ENCODE measurements around the gene HMG20B. TPM values are rescaled to one million over a fixed set of nuclear protein-coding genes. Genes with fewer than 3 reads are reported as not detected.

The HMG20B gene
- total RNA-seq, 1 experiment from 2014 or later: 109 TPM

DNA sequence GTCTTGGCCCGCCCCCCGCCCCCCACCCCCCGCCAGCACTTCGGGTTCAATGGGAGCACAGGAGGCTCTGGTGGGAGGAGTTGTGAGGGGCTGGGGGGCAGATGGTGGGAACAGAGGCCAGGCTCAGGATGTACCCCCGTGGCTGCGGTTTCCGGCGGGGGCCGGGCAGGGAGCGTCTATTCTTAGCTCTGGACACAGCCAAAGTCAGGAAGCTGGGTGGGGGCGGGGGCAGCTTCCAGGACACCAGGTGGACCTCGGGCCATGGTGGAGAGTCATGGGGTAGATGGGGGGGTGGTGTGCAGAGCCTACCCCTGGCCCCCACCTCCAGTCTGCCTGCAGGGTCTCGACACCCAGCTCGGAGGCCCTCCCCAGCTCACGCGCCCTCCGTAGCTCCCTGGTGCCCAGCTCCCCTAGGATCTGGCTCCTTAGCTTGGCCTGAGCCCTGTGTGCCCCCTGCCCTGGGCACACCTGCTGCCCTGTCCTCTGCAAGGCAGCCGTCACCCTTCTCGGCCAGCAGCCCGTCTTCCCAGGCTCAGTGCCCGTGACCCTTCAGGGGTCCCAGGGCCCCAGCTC lies 36.1 kb downstream of the HMG20B start:
- Histone ChIP-seq H3K27me3 (ENCODE audit: control insufficient read depth, insufficient read depth, low read length) (peaks cover 6% of the 10 kb centered on the region), H3K4me3 (ENCODE audit: insufficient read depth, low read depth, low read length) (no peak overlapping the region), H3K36me3 (replicated peaks; ENCODE audit: control insufficient read depth, insufficient read depth, low read length) (peaks cover 1% of the 10 kb centered on the region; the same call in 1 of the 2 replicates)
- DNase-seq: no peak

DNA sequence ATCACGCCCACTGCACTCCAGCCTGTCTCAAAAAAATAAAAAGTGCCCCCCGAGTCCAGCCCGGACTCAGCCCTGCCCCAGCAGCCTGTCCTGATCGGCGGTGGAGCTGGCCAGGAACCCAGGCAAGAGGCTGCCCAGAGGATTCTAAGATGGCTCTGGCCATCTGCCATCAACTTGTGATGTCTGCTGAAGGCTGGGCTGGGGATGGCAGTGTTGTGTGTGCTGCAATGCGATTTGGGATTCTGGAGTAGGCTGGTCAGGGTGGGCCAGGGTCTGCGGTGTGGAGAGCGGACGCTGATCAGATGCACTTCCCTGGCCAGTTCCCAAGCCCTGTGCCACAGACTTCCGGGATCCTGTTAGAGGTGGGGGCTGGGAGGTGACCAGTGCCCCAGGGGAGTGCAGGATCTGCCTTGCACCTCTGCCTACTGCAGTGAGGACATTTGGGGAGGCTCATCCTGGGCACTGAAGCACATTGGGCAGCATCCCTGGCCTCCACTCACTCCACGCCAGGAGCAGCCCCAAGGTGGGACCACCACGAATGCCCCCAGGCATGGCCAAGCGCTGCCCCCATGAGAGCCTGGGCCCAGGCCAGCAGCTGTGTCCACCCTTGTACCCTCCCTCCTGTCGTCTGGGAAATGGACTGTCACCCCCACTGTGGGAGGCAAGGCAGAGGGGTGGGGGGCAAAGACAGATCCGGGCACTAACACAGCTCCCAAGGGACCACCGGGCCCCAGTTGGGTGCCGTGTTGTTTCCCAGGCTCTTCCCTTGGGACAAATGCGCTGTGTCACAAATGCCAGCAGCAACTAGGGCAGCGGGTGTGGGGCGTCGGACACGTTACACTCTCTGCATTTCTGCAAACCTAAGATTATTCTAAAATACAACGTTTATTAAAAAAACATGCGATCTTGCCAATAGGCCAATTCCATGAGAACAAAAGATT lies 37.3 kb downstream of the HMG20B start:
- Histone ChIP-seq H3K4me3 (ENCODE audit: insufficient read depth, low read depth, low read length) (no peak overlapping the region), H3K36me3 (replicated peaks; ENCODE audit: control insufficient read depth, insufficient read depth, low read length) (peaks cover 1% of the 10 kb centered on the region; the same call in 1 of the 2 replicates), H3K27me3 (ENCODE audit: control insufficient read depth, insufficient read depth, low read length) (peaks cover 6% of the 10 kb centered on the region)
- DNase-seq: no peak

DNA sequence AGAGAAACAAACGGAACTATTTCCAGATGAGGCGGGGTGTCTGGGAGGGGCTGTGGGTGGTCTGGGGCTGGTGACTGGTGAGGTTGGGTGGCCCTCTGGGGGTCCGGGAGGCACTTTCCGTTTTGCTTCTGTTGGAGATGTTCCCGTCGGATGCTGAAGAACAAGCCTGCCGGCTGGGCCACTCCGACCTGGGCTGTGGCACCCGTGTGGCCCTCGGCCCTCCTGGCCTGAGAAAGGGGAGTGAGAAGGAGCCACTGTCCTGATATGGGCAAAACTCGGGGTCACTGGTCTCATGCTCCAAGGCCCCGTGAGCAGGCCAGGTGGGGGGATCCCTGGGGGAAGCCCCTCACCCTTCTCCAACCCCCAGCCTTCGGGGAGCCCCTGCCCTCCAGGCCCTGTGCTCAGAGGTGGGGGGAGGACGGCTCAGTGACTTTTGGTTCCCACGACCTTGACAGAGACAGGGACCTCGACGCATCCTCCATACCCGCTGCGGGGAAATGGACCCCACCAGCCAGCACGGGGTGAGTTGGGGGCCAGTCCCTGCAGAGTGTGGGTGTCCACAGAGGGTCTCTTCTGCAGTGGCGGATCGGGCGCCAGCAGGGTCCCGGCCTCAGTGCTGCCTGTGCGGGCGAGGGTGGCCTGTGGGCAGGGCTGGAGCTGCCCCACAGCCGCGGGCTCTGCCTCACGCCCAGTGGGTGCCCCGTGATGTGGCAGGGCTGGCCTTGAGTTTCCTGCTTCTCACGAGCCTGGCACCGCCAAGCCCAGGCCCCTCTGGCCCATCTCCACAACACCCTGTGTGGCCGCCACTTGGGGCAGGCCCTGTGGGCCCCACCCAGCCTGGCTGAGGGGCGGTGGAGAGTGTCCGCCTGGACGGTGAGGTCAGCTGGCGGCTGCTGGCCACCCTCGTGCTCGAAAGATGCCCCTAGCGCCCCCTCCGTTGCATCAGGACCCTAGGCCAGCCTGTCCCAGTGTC lies 38.3 kb downstream of the HMG20B start:
- no peak for DNase-seq
- H3K4me3 ChIP-seq (ENCODE audit: insufficient read depth, low read depth, low read length): no peak overlapping the region
- H3K36me3 ChIP-seq (replicated peaks; ENCODE audit: control insufficient read depth, insufficient read depth, low read length): peaks cover 1% of the 10 kb centered on the region; the same call in 1 of the 2 replicates
- peaks cover 3% of the 10 kb centered on the region; the same call in 1 of the 2 replicates for H3K27me3 ChIP-seq (ENCODE audit: control insufficient read depth, insufficient read depth, low read length)

DNA sequence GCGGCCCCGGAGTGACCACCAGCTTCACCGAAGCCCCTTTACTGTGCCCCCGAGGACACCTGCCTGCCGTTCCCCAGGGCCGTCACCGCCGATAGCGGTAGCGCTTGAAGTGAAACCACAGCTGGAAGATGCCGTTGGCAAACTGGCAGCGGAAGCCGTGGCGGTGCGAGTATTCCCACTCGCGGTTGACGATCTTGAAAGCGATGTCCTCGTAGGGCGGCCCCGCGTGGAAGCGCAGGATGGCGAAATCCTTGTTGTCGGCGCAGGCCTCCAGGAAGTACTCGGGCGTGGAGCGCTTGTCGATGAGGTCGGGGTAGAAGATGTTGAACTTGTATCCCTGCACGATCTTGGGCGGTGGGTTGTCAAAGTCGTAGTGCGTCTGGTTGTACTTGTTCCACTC lies 39.1 kb downstream of the HMG20B start:
- Histone ChIP-seq H3K36me3 (replicated peaks; ENCODE audit: control insufficient read depth, insufficient read depth, low read length) (peaks cover 1% of the 10 kb centered on the region; the same call in 1 of the 2 replicates), H3K4me3 (ENCODE audit: insufficient read depth, low read depth, low read length) (no peak overlapping the region), H3K27me3 (ENCODE audit: control insufficient read depth, insufficient read depth, low read length) (no peaks in the 10 kb centered on the region; the same call in 1 of the 2 replicates)
- no peak for DNase-seq

DNA sequence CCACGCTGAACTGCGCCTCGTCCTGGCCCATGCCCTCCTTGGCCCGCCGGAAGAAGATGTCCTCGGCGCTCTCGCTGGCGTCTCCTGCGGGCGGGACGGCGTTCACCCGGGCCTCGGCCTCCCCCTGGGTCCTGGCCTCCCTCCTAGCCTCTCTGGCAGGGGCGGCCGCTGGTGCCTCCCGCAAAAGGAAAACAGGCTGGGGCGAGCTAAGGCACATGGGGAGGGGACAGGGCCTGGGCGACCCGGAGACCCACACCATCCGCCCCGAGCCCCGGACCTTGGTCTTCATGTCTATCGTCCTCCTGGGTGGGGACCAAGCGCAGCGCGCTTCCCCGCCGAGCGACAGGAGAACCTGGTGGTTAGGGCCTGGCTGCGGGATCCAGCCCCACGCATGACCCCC lies 39.6 kb downstream of the HMG20B start:
- Histone ChIP-seq H3K27me3 (ENCODE audit: control insufficient read depth, insufficient read depth, low read length) (no peaks in the 10 kb centered on the region), H3K4me3 (ENCODE audit: insufficient read depth, low read depth, low read length) (no peak overlapping the region), H3K36me3 (replicated peaks; ENCODE audit: control insufficient read depth, insufficient read depth, low read length) (peaks cover 1% of the 10 kb centered on the region; the same call in 1 of the 2 replicates)
- DNase-seq: no peak

DNA sequence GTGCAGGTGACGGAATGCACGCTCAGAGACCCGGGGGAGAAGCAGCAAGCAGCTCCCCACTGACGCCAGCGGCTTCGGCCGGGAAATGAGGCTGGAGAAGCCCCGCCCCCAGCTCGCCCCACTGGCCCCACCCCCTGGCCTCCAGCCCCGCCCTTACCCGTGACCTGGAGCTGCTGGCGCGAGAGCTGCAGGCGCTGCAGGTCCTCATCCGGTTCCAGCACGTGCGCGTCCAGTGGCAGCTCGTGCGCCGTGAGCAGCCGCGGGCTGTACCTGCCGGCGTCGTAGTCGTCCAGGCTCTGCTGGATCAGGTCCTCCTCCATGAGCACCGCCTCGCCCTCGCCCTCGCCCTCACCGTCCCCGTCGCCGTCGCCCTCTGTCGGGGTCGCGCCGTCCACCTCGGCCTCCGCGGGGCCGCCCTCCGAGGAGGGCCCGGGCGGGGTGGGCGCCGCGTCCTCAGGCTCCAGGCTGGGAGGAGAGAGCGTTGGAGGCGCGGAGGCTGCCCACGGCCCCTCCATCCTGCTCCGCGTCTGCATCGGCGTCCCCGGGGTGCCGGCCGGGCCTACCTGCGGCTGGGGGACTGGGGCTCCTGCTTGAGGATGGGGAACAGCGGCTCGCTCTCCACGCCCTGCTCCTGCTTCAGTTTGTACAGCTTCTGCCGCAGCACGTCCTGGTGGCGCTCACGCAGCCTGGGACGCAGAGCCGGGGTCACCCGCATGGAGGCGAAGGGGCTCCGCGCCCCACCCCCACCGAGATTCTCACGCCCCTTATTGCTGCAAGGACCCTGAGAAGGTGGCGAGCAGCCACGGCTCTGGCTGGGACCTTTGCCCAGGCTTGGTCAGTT lies 40.4 kb downstream of the HMG20B start:
- no peak overlapping the region for H3K4me3 ChIP-seq (ENCODE audit: insufficient read depth, low read depth, low read length)
- DNase-seq: peak; percentile 98
- H3K36me3 ChIP-seq (replicated peaks; ENCODE audit: control insufficient read depth, insufficient read depth, low read length): peaks cover 1% of the 10 kb centered on the region; the same call in 1 of the 2 replicates
- no peaks in the 10 kb centered on the region for H3K27me3 ChIP-seq (ENCODE audit: control insufficient read depth, insufficient read depth, low read length)

DNA sequence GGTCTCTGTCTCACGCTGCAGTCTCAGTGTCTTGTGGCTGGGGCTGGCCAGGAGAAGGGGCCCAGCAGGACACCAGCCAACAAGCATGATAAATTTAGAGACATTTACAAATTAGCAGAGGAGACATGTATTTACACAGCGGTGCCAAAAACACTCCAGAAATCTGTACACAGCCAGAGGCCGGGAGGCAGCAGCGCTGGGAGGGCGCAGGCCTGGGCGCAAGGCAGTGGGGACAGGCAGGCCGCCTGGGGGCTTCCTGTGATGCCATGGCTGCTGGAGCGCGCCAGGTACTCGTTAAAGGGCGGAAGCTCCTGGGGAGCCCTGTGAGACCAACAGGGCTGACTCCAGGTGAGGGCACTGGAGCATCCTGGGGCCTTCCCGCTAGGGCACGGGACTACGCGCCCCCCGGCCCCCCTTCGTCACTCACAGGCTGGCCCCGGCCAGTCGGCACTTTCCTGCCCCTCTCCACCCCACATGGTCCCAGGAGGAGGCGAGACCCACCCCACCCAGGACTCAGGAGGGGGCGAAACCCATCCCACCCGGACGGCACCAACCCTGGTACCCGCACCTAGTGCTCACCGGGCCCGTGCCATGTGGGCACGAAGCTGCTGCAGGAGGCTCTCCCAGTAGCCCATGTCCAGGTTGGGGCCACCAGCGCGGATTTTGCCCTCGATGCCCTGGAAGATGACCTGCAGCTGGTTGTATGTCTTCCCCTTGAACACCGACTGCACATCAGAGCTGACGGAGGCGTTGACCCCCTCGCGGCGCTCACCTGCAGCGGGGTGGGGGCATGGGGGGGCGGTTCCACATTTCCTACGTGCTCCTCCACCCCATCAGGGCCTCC lies 41.3 kb downstream of the HMG20B start:
- no peaks in the 10 kb centered on the region for H3K27me3 ChIP-seq (ENCODE audit: control insufficient read depth, insufficient read depth, low read length)
- no peak overlapping the region for H3K4me3 ChIP-seq (ENCODE audit: insufficient read depth, low read depth, low read length)
- peaks cover 1% of the 10 kb centered on the region; the same call in 1 of the 2 replicates for H3K36me3 ChIP-seq (replicated peaks; ENCODE audit: control insufficient read depth, insufficient read depth, low read length)
- no peak for DNase-seq

DNA sequence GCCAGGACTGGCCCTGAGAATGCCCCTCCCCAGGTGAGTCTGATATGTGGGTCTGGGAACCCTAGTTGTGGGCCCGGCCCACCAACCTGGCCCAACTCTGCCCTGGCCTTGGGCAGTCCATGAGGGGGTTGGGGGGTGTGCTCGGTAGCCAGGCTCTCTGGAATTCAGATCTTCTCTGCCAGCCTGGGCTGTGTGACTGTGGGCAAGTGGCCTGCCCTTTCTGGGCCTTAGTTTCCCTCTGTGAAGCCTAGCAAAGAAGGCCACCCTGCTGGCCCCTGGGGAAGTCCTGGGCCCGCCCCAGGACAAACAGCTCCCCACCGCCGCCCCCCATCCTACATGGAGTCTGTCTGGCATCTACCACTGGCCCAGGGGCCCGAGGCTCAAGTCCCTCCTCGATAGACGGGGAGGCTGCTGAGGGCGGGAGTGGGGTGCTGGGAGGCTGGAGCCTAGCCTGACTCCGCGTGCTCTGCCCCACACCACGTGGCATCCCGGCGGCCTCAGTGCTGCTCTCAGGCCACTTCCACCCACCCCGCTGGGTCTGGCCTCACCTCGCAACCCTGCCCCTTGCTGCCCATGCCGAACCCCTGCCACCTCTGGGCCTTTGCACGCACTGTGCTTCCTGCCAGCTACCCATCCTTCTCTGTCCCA lies 42.2 kb downstream of the HMG20B start:
- H3K36me3 ChIP-seq (replicated peaks; ENCODE audit: control insufficient read depth, insufficient read depth, low read length): peaks cover 1% of the 10 kb centered on the region; the same call in 1 of the 2 replicates
- DNase-seq: no peak
- H3K4me3 ChIP-seq (ENCODE audit: insufficient read depth, low read depth, low read length): no peak overlapping the region
- no peaks in the 10 kb centered on the region for H3K27me3 ChIP-seq (ENCODE audit: control insufficient read depth, insufficient read depth, low read length)

DNA sequence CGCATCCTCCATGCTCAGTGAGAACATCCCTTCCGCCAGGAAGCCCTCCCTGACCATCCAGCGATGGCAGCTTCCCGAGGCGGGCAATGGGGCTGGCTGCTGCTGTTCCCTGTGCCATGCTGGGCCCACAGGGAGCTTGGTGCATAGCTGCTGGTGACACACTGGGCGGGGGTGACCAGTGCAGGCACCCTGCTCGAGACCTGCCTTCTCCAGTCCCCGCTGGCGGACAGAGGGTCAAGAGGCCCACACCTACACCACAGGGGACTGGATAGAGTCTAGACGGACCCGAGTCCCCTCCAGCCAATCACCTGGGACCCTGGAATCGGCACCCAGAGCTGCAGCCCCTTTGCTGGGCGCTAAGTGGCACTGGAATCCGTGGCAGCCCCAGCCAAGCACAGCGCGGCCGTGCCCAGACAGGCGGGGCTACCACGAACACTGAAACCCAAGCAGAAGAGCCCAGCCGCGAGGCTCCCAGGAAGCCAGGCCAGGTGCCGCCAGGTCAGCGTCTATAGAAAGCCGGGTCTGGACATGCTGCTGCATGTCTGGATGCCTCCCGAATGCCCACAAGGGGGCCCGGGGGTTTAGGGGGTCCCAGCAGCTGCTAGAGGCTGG lies 42.9 kb downstream of the HMG20B start:
- no peak for DNase-seq
- Histone ChIP-seq H3K27me3 (ENCODE audit: control insufficient read depth, insufficient read depth, low read length) (no peaks in the 10 kb centered on the region), H3K36me3 (replicated peaks; ENCODE audit: control insufficient read depth, insufficient read depth, low read length) (no peaks in the 10 kb centered on the region; the same call in 1 of the 2 replicates), H3K4me3 (ENCODE audit: insufficient read depth, low read depth, low read length) (no peak overlapping the region)

DNA sequence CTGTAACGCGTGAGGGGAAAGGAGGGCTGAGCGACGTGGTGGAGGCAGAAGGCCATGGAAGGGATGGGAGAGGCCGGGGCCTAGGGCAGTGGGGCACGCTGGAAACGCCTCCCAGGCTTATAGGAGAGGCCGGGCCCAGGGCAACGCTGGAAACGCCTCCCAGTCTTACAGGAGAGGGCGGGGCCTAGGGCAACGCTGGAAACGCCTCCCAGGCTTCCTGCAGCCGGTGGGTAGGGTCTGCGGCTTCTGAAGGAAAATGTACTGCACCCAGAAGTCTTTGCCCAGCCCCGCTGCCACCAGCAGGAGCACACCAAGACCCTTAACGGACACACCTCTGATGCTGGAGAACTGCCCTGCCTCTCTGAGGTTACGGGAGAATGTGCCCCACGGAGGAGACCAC lies 44.7 kb downstream of the HMG20B start:
- Histone ChIP-seq H3K27me3 (ENCODE audit: control insufficient read depth, insufficient read depth, low read length) (no peaks in the 10 kb centered on the region), H3K4me3 (ENCODE audit: insufficient read depth, low read depth, low read length) (no peak overlapping the region), H3K36me3 (replicated peaks; ENCODE audit: control insufficient read depth, insufficient read depth, low read length) (0 out of 2 replicates have a peak, but pooled peaks cover 1% of the 10 kb centered on the region)
- no peak for DNase-seq

DNA sequence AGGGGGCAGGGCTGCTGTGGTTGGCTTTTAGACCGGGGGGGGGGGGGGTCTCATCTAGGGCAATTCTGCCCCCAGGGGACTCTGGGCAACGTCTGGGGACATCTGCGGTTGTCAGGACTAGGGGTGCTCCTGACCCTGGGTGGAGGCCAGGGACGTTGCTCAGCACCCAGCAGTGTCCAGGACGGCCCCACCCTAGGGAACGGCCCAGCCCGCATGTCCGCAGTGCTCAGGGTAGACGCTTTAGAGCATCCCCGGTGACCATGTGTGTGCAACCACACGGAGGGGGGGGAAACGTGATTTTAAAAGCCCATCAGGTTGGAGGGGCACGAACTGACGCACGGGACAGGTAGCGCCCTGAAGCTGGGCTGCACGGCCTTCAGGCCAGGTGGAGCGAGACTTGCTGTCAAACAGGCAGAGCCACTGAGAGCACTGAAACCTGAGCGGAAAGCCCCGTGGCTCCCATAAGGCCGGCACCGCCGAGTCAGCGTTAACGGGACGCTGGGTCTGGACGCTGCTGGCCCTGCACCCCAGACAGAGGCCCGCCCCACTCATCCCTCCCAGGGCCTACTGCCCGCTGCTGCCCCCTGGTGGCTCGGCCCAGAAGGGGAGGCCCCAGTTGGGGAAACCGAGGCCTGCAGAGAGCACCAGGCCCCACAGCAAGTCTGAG lies 45.5 kb downstream of the HMG20B start:
- peak; percentile 99 for DNase-seq
- Histone ChIP-seq H3K4me3 (ENCODE audit: insufficient read depth, low read depth, low read length) (no peak overlapping the region), H3K27me3 (ENCODE audit: control insufficient read depth, insufficient read depth, low read length) (no peaks in the 10 kb centered on the region), H3K36me3 (replicated peaks; ENCODE audit: control insufficient read depth, insufficient read depth, low read length) (0 out of 2 replicates have a peak, but pooled peaks cover 1% of the 10 kb centered on the region)
